NOMO-1 treated with DMSO at 0.1 percent for 48 hours (cell line): ENCODE measurements around the gene ASCC1.

Experiments used
- DNase-seq: peaks from one replicate; lab custom pipeline; 2025; ENCODE audit not compliant: unreplicated experiment; lab: John Stamatoyannopoulos, UW

The ASCC1 gene

DNA sequence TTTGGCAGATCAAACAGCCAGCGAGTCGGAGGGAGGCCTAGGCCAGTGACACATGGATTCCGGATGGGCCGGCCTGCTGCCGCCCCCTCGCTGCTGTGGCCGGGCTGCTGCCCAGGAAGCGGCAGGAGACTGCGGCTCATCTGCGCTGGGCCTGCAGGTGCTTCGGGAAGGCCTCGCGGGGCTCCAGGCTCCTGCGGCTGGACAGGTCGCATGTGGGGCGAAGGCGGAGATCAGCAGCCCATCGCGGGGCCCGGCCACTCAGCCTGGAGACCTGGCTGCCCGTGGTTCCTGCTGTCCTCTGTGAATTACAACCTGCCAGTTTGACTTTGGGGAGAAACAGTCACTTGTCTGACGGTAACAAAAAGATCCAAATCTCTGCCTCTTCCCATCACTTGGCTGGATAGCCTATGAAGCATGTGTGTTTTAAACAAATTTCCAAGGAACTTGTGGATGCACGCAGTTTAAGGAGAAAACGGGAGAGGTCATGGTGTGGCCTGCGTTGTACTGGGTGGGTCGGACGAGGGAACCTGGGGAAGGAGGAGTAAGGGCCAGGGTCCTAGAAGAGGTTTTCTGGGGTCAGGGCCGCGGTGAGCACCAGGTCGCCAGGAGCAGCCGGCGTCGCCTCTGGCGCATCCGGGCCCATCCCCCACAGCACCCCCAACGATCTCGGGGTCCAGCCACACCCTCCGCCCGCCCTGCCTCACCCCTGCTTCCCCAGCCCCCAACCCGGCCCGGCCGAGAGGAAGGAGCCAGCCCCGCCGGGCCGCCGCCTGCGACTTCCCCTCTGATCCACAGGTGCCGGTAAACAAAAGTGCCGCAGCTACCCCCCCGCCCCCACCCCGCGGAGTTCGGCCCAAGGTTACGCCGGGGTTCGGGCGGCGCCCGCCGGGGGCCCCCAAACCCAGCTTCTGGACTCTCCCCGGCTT, 129.3 kb downstream of the ASCC1 start:
- no peak for DNase-seq

DNA sequence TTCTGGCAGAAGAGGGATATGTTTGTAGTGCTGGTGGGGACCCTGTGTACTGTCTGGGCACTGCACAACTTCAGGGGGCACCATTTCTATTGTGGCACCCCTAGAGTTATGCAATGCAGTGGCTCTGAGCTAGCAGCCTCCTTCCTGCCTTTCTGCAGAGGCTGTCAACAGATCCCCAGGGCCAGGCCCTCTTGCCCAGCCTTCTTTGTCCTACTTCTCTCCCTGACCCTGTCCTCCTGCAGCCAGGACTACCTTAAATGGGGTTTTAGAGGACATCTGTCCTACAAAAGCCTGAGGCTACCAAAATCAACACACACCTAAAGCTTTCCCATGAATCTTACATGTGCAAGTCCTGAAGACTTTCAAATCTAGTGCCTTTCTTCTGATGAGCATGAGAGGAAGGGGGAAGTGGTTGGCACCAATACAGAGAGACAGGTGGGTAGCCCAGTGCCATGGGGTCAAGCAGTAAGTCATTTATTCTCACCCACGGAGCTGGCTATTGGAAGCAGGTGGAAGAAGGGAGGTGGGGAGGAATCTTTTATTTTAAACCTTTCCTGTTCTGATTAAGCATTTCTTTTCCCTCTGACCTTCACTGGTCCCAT, 130.1 kb downstream of the ASCC1 start:
- DNase-seq, result no peak

DNA sequence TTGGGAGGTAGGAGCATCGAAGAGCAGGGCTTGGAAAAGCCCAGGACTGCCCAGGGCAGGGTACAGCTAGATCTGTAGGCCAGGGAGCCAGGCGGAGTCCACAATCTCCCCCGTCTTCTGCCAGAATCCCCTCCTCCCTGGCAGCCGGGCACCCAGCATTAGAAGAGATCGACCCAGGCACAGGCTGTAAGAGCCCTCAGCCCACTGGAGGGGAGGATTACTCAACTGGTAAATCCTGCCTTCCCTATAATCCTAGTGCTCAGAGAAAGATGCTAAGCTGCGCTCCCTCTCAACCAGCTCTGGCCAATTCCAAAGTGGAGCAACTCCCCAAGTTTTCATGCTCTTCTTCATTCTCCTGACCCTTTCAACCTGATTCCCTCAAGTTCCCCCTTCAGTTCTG, 130.9 kb downstream of the ASCC1 start:
- DNase-seq, result no peak

DNA sequence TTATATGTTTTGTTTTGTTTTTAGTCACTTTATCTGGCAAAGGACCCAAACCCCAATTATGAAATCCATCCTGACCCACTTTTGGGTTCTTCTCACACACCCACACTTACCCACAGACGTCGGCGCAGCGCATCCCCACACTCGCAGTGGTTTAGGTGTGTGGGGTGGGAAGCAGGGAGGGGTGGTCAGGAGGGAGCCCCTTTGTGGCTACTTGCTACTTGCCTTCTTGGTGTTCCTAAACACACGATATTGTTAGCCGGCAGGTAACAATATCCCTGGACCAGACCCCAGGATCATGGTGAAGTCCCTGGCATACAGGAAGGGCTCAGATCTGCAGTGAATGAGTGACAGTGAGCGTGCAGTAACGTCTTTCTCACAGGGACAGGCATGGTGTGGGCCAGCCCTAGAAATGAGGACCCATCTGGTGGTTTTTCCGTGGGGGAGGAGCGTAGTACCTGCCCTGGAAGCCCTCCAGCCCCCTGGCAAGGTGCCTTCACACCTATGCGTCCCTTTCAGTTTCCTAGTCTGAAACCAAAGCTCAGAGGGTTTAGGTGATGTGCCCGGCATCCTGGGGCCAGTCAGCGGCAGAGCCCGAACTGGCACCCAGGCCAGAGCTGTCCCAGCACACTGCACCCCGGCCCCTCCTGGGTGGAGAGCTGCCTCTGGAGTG, 132.2 kb downstream of the ASCC1 start:
- no peak for DNase-seq

DNA sequence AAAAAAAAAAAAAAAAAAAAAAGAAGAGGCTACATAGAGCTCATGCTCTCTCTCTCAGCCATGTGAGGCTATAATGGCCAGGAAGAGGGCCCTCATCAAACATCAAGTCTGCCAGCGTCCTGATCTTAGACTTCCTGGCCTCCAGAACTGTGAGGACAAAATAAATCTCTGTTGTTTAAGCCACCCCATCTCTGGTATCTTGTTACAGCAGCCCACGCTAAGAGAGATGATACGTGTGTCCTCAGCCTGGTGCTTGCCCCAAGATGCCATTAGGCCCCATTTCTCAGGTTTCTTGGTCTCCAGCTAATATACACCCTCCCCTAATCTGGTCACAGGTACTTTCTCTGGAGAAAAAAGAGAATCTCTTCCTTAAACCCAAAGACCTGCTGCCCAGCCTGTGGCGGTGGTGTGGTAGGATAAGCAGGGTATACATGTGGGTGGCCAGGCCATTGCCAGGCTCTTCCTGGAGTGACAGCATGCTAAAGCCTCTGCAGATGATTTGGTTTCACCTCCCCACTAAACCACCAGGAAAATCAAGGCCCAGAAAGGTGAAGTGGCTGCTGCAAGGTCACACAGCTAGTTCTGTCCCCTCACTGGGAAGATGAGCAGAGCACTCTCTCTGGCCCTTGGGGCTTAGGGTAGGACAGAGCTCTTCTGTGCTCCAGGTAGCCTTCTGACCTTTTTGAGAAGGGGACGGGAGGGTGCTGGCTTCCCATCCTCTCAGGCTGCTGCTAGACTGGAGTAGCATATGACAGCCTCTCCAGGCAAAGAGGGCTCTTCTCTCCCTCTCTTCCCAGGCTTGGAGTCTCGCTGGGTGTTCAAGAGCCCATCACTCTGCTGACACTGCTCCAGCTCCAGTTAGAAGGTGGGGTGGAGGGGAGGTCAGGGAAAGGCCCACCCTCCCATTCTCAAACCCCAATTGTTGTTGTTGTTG, 133.0 kb downstream of the ASCC1 start:
- no peak for DNase-seq

DNA sequence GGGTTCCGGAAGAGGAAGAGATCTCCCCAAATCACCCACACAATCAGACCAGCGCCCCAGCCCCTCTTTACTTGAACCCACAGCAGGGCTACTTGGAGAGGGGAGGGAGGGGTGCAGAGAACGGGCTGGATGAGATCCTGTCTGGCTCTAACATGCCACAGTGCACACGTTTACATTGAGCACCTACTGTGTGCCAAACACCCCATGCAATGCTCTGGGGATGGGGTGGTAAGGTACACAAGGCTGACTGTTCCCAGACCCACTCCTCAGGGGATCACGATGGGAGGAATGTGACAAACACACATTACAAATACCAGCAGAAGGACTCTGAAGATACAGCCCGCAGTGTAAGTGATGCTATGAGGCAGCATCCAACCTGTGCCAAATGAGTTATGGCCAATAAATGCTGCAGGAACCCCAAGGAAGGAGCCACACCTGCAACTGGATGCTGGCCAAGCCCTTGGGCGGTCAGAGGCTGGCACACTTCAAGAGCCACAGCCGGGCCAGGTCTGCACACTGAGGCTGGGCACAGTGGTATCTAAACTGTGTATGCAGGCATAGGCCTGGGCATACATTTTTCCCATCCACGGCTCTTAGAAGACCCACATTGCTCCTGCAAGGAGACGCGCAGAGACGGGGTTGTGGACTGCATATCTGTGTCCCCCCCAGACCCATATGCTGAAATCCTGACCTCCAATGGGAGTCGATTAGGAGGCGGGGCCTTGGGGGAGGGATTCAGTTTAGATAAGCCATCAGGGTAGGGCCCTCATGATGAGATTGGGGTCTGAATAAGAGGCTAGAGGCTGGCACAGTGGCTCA, 134.1 kb downstream of the ASCC1 start:
- no peak for DNase-seq

DNA sequence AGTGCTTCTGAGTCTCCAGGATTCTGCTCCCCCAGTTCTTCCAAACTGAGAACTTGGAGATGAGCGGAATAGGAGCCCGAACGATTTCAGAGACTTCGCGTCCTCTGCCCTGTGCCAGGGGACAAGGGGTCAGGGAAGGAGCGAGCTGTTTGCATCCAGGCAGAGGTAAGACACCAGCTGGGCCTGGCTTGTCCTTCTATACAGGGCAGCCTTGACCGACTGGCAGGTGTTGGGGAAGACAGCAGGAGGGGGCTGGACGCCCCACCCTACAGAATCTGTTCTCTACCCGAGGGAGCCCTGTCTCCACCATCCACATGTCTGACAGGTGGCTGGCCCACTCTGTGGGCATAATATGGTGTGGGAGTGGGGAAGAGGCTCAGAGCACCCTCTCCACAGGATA, 134.9 kb downstream of the ASCC1 start:
- DNase-seq, result no peak

DNA sequence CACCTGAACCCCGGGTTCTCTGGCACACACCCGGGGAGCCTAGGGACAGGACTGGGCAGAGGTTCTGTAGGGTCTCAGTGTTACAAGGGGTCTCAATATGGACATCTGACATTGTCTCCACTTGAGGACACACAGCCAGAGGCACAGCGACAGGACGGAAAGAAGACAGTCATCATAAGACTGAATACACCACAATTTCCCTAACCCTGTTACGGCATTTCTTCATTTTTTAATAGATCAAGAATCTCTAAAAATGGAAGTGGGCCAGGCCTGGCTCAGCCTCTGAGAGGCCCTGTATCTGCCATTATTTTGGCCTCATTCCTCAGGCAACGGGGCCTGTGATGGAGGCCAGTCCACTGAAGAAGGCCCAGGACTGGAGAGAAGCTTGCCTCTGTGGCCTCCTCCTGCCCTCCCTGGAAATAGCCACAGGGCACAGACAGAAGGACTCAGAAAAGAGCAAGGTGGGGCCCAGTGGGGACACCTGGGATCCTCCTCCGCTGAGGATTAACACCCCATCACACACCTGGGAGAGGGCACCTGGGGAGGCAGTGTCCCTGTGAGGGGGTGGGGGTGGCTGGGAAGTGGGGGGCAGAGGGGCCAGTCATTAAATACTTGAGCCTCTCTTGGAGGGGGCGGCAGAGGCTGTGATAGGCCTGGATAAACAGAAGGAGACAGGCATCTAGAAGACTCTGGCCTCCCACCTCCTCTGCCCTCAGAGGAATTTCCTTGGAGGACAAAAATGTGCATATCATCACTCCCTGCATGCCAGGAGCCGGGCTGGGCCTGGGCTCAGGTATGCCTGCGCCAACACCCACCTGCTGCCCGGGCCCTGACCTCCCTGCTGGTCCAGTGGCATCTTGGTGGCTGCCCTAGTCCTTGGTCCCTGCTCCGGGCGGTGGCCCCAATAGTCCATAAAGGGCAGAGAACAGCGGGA, 135.8 kb downstream of the ASCC1 start:
- DNase-seq, result no peak

DNA sequence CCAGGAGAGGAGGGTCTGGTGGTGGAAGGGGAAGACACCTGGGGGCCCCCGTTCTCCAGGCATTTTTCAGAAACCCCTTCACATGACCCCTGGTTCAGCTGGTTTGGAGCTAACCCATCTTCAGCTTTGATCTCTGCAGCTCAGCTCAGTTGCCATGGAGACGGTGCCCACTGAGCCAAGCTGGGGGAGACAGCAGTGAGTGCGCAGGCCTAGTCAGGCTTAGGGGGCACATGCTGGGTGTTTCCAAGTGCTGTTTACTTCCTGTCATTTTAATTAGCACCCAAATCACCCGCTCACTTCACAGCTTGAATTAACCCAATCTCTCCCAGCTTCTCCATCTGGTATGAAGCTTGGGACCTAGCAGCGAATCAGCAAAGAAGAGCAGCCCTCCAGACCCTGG, 136.7 kb downstream of the ASCC1 start:
- no peak for DNase-seq

DNA sequence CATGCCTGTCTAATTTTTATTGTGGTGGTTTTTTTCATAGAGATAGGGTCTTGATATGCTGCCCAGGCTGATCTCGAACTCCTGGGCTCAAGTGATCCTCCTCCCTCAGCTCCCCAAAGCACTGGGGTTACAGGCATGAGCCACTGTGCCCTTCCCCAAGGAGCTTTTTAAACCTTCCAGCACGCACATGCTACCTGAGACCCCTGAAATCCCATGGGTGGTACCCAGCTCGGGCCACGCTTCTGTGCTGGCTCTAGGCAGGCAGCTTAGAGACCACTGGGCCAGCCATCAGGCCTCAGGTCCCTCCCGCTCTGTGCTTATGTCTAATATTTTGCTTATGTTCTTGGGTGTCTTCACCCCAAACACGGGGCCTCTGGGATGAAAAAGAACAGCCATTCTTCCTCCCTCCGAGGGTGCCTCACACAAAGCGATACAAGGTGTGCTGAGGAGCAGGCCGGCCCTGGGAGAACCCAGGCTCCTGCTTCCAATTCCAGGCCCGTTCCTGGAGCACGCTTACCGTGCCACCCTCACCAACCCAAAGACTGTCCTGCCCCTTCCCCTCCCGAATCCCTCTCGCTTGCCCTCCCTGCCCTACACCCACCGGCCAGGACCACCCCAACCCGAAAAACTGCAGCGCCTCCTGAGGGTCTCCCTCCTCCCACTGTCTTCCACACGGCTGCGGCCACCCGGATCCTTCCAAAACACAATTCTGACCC, 138.6 kb downstream of the ASCC1 start:
- no peak for DNase-seq

DNA sequence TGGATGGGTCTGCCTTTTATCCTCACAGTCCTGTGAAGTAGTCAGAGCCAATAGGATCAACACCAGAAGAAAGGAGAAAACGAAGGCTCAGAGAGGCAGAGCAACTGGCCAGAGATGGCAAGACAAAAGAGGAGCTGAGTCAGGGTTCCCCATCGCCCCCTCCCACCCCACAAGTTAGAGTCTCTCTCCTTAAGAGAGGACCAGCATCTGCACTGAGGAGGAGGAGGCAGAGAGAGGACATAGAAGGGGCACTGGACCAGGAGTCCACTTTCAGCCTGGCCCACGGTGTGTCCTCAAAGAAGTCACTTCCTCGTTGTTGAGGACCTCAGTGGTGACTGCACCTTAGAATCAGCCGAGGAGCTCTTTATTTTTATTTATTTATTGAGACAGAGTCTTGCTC, 139.3 kb downstream of the ASCC1 start:
- DNase-seq, result no peak

DNA sequence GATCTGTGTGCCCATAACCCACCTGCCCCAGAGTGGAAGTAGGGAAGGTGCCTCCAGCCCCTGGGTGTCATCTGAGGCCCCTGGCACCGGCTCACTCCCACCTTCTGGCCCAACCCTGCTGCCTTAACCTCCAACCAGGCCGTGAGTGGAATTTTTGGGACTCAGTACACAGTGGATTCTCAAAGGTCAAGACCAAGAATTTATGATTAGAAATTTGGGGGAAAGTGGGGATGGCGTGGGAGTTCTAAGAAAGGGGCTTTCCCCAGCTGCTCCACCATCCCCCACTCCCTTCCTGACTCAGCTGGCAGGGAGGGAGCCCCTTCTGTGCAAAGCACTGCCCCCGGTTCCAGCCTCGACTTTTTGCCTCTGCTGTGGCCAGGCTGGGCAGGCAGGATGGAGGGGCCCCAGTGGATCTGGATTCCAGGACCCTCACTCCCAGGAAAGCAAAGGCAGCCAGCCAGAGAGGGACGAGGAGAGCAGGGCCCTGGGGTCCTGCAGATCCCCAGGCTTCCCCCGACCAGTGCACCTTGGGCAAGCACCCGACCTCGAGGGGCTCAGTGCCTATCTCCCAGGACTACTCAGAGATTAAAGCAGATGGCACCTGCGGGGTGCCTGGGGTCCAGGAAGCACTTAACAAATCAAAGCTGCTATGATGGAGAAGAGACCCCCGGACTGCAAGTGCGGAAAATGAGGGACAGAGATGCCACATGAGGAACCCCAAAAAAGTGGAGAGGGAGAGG, 140.5 kb downstream of the ASCC1 start:
- DNase-seq, result no peak

DNA sequence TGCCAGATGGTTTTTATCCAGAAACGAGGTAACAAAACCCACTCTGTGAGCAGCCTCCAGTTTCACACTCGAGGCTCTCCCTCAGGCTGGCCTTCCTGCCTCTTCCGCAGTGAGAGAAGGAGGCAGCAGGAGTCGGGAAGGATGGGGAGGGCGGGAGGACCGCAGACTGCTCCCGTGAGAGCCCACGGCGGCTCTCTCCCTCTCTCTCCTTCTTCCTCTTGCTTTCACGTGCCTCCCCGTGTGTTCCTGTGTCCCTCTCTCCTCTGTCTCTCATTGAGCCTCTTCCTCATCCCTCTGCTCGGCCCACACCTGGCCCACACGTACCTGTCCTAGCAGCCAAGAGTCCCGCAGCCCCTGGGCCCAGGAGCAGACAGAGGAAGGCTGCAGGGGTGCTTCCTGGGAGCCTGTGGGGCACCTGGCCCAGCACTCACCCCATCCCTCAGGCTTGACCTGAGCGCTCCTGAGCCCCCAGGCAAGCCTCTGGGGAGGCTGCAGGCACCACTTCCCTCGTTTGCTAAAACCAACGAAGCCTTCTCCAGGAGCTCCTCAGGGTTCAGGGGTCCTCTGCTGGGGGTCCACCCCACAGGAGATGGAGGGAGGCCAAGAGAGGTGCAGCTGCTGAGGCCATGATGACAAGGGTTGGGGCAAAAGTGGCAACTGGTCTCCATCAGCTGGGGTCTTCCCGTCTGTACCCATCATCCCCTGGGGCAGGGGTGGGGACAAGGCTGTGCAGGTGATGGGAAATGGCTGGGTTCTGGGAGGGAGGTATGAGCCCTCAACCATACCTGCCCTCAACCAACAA, 141.3 kb downstream of the ASCC1 start:
- DNase-seq, result no peak

DNA sequence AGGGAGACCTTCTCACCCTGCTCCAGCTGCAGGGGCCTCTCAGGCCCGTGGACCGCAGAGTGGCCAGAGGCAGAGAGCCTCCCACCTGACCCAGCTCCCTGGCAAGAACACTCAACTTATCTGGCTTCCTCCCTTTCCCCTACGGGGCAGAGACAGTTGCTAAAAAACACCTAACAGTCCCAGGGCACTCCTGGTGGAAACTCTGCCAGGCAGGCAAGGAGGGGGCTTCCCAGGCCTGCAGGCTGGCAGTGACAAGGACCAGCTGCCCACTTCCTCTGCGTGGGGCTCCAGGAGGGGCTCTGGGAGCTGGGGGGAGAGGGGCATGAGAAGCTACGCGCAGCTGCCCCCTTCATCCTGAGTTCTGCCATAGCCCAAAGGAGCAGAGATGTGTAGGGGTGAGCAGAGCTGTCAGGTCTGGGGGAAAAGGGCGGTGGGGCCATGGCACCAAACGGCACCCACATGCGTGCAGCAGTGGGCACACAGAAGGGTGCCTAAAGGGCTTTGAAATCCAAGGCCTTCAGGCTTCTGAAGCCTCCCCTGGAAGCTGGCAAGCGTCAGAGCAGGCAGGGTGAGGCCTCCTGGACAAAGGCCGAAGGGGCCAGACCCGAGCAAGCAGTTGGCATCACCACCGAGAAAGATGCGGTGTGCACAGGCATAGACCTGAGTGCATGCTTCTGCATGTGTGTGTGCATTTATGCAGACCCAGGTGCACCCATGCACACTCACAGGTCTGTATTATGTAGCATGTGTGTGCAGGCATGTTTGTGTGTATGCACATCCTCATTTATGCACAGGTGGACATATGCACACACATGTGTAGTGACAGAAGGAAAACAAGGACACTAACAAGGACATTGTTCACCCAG, 142.1 kb downstream of the ASCC1 start:
- DNase-seq, result no peak

DNA sequence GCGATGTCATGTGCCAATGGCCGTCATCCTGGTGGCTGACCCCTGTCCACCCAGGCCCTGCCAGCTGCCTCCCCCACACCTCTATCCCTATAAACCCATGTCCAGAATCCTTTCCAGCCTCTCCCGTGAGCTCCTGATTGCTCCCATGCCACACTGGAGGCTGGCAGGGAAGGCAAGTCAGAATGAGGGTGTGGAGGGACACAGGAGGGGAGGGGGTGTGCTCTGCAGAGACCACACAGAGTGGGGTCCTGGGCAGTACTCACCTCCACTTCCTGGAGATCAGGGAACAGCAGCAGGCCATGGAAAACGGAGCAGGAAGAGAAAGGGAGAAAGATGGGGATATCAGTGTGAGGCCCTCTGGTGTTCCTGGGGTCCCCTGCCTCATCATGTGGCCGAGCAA, 143.4 kb downstream of the ASCC1 start:
- no peak for DNase-seq

DNA sequence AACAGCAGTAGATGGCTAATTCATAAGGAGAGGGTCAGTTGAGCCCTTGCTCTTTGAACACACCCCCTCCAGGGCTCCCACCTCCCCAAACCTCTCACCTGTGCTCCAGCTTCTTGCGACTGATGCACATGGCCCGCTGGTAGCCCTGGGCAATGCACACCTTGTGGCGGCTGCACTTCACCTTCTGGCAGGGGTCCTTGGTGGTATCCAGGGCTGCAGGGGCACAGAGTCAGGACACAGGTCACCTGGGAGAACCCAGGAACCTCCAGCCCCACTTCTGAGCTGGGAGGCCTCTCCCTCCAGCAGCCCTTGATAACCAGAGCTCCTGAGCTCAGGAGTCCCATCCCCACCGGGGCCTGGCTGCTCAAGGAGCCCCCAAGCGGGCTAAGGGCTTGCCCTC, 144.0 kb downstream of the ASCC1 start:
- DNase-seq, result no peak
